Upper lobe of right lung (tissue), 1 donor: ENCODE data around the gene SIRPB2. TPM values are rescaled to one million over a fixed set of nuclear protein-coding genes. Genes with fewer than 3 reads are reported as not detected.

Experiments
- ATAC-seq: fragments of 200-7000 bp; cut with Tn5 transposase; one replicate; pipeline ENCODE4 v1.9.1; 2020; ENCODE audit warnings: mild to moderate bottlenecking, moderate library complexity
- DNase-seq: peaks from one replicate; pipeline ENCODE4 v3.0.0-alpha.2; 2020
- H3K27ac ChIP-seq: fragments of 200-600 bp; one replicate; pipeline ENCODE4 v1.8.0; 2022
- H3K27me3 ChIP-seq: fragments of 200-600 bp; one replicate; pipeline ENCODE4 v1.8.0; 2022; ENCODE audit warnings: mild to moderate bottlenecking
- H3K36me3 ChIP-seq: fragments of 200-600 bp; one replicate; pipeline ENCODE4 v1.8.0; 2022
- H3K4me1 ChIP-seq: fragments of 200-600 bp; one replicate; pipeline ENCODE4 v1.8.0; 2022
- H3K4me3 ChIP-seq: fragments of 200-600 bp; one replicate; pipeline ENCODE4 v1.8.0; 2022; ENCODE audit warnings: mild to moderate bottlenecking
- H3K9me3 ChIP-seq: fragments of 200-600 bp; one replicate; pipeline ENCODE4 v1.8.0; 2022
- intact Hi-C: fragments of 100-400 bp; cut with DNase I; formaldehyde crosslinking; loops from one replicate; pipeline ENCODE4 v1.11.0; 2022
- total RNA-seq: library from RNA; stranded (reverse); fragmentation: NEBNext Ultra II Directional; extraction: Animal tissue kit (Norgen Biotek cat#: 25700); gene quantifications from one replicate; pipeline ENCODE4 v1.2.1, GENCODE V29; 2021
- TF ChIP-seq, protein P1 (sequence below): fragments of 200-600 bp; IDR thresholded peaks from one replicate; pipeline ENCODE4 v1.8.0; 2022; ENCODE audit warnings: antibody characterized with exemption
- donor health status: DM: no; HTN: yes; CAD: no; lungs with severe emphysema.

Gene SIRPB2
- total RNA-seq, 1 donor from 2014 or later: 14.3 TPM

GRCh38 chr20:1508574-1508973 lies 17.4 kb upstream of the SIRPB2 start:
- TF ChIP-seq, protein P1, sequence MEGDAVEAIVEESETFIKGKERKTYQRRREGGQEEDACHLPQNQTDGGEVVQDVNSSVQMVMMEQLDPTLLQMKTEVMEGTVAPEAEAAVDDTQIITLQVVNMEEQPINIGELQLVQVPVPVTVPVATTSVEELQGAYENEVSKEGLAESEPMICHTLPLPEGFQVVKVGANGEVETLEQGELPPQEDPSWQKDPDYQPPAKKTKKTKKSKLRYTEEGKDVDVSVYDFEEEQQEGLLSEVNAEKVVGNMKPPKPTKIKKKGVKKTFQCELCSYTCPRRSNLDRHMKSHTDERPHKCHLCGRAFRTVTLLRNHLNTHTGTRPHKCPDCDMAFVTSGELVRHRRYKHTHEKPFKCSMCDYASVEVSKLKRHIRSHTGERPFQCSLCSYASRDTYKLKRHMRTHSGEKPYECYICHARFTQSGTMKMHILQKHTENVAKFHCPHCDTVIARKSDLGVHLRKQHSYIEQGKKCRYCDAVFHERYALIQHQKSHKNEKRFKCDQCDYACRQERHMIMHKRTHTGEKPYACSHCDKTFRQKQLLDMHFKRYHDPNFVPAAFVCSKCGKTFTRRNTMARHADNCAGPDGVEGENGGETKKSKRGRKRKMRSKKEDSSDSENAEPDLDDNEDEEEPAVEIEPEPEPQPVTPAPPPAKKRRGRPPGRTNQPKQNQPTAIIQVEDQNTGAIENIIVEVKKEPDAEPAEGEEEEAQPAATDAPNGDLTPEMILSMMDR: no peak
- ATAC-seq (no peak), DNase-seq (no peak)
- Histone ChIP-seq H3K9me3 (no peaks in the 10 kb centered on the region), H3K27ac (no peak overlapping the region), H3K4me1 (no peaks in the 10 kb centered on the region), H3K27me3 (no peaks in the 10 kb centered on the region), H3K4me3 (no peak overlapping the region), H3K36me3 (no peaks in the 10 kb centered on the region)
- intact Hi-C loops: no loop called here

- ATAC-seq (no peak), DNase-seq (no peak)
- no peaks in the 10 kb centered on the region for H3K27me3 ChIP-seq
- H3K36me3 ChIP-seq: no peaks in the 10 kb centered on the region
- H3K9me3 ChIP-seq: no peaks in the 10 kb centered on the region
- H3K4me1 ChIP-seq: peaks cover 4% of the 10 kb centered on the region
- intact Hi-C loops: no loop called here
- H3K27ac ChIP-seq: no peak overlapping the region
- no peak overlapping the region for H3K4me3 ChIP-seq
- TF ChIP-seq, protein P1: no peak
These were observed 16.1 kb upstream of the SIRPB2 start for GRCh38 chr20:1507276-1507675.

DNA sequence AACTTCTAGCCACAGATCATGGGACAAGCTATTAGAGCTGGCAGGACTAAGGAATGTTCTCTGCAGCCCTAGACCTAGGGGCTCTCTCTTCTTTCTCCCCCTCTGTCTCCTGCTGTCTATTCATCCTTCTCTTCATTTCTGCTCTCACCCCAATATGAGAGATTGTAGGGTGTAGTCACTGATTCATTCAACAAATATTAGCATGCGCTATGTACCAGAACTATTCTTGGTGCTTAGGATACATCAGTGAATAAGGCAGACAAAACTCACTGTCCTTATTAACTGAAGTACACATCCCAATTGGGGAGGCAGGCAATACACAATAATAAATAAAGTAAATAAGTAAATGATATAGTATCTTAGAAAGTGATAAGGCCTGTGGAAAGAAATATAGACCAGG lies 14.7 kb upstream of the SIRPB2 start:
- no peak overlapping the region for H3K4me3 ChIP-seq
- no peaks in the 10 kb centered on the region for H3K9me3 ChIP-seq
- DNase-seq (no peak), ATAC-seq (no peak)
- intact Hi-C loops: no loop called here
- TF ChIP-seq, protein P1: no peak
- H3K27ac ChIP-seq: no peak overlapping the region
- H3K4me1 ChIP-seq: peaks cover 4% of the 10 kb centered on the region
- peaks cover 4% of the 10 kb centered on the region for H3K27me3 ChIP-seq
- H3K36me3 ChIP-seq: no peaks in the 10 kb centered on the region

GRCh38 chr20:1505361-1505760 lies 14.1 kb upstream of the SIRPB2 start:
- TF ChIP-seq, protein P1: no peak
- ATAC-seq: no peak
- no peaks in the 10 kb centered on the region for H3K9me3 ChIP-seq
- peaks cover 4% of the 10 kb centered on the region for H3K27me3 ChIP-seq
- no peaks in the 10 kb centered on the region for H3K36me3 ChIP-seq
- H3K27ac ChIP-seq: no peak overlapping the region
- no peak overlapping the region for H3K4me3 ChIP-seq
- no peak for DNase-seq
- intact Hi-C loops: no loop called here
- H3K4me1 ChIP-seq: peaks cover 4% of the 10 kb centered on the region

DNA sequence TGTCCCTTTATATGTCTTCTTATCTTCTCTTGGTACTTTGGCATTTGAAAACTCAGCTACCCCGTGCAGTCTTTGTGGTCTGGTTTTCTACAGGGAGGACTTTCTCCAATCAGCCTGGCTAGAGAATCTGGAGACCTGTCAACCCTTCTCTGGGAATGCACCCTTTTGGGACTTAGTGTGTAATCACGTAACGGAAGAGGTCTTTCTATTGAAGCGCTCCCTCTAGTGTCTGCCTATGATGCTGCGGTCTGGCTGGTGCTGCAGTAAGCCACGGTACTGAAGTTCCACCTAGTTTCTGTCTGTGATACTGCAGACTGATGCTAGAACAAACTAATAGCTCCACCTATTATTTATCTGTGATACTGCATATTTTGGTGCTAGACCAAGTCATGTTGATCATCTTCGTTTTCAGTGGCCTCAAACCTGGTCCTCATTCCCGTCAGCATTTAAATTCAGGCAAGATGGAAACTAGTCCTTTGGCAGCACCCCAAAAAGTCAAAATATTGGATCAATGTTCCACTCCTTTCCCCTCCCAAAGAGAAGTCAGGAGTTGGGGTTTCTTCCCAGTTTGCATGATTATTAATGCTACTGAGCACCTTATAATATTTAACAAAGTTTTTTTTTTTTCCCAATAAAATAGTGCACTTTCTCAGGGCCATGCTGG lies 12.5 kb upstream of the SIRPB2 start:
- H3K4me1 ChIP-seq: peaks cover 4% of the 10 kb centered on the region
- no peaks in the 10 kb centered on the region for H3K36me3 ChIP-seq
- TF ChIP-seq, protein P1: peak; percentile 94
- intact Hi-C loops: no loop called here
- peak; percentile 75 for DNase-seq
- no peak overlapping the region for H3K27ac ChIP-seq
- no peaks in the 10 kb centered on the region for H3K9me3 ChIP-seq
- H3K27me3 ChIP-seq: peaks cover 4% of the 10 kb centered on the region
- peak; percentile 99 for ATAC-seq
- H3K4me3 ChIP-seq: no peak overlapping the region

GRCh38 chr20:1500496-1500895 lies 9.3 kb upstream of the SIRPB2 start:
- Histone ChIP-seq H3K4me3 (no peak overlapping the region), H3K27ac (no peak overlapping the region), H3K9me3 (no peaks in the 10 kb centered on the region), H3K27me3 (peaks cover 4% of the 10 kb centered on the region), H3K36me3 (no peaks in the 10 kb centered on the region), H3K4me1 (peaks cover 4% of the 10 kb centered on the region)
- TF ChIP-seq, protein P1: no peak
- ATAC-seq (no peak), DNase-seq (no peak)
- intact Hi-C loops: no loop called here
